HepG2 (cell line): ENCODE data around the gene ZNF8. TPM values are rescaled to one million over a fixed set of nuclear protein-coding genes. Genes with fewer than 3 reads are reported as not detected.

ENCODE experiments used
- CENPT ChIP-seq: sonication (generic); formaldehyde crosslinking; IDR thresholded peaks from 2 replicates; pipeline ENCODE4 v1.8.0; 2022; ENCODE audit warnings: low read depth, mild to moderate bottlenecking, moderate library complexity, missing genetic modification reagents
- CERS6 ChIP-seq: sonication (generic); formaldehyde crosslinking; IDR thresholded peaks from 2 replicates; pipeline ENCODE4 v1.5.0; 2020; ENCODE audit warnings: missing genetic modification reagents
- DPF2 ChIP-seq: sonication (generic); formaldehyde crosslinking; IDR thresholded peaks from 2 replicates; pipeline ENCODE4 v1.4.0; 2020; ENCODE audit warnings: mild to moderate bottlenecking, low read depth, missing genetic modification reagents, borderline replicate concordance
- DRAP1 ChIP-seq: IDR thresholded peaks from 2 replicates; pipeline ENCODE4 v1.6.1; 2016; ENCODE audit warnings: missing genetic modification reagents, missing compliant biosample characterization
- ESRRA ChIP-seq: sonication (generic); formaldehyde crosslinking; IDR thresholded peaks from 2 replicates; pipeline ENCODE4 v1.5.1; 2020; ENCODE audit warnings: mild to moderate bottlenecking, low read depth, missing genetic modification reagents
- FOXA1 ChIP-seq, 2 experiments: fragments of 450-650 bp in 1 of 2; sonication (generic) in 1 of 2; formaldehyde crosslinking in 1 of 2; IDR thresholded peaks; 2 replicates each; pipeline versions ENCODE4 v1.4.0 to v1.6.1; 2016 to 2020; ENCODE audit warnings: missing genetic modification reagents in 1 of 2
- FOXO4 ChIP-seq: sonication (generic); formaldehyde crosslinking; conservative IDR thresholded peaks from 2 replicates; pipeline ENCODE4 v1.8.1; 2023; ENCODE audit warnings: missing genetic modification reagents
- HMGXB4 ChIP-seq, 2 experiments: sonication (generic) in 1 of 2; formaldehyde crosslinking in 1 of 2; IDR thresholded peaks; 2 replicates each; pipeline versions ENCODE4 v1.4.0 to v1.6.1; 2018 to 2020; ENCODE audit warnings: missing genetic modification reagents in 2 of 2, borderline replicate concordance in 1 of 2, low read depth in 1 of 2, mild to moderate bottlenecking in 1 of 2, missing biosample characterization in 1 of 2
- JUNB ChIP-seq: sonication (generic); formaldehyde crosslinking; IDR thresholded peaks from 2 replicates; pipeline ENCODE4 v1.8.0; 2022; ENCODE audit warnings: missing genetic modification reagents, mild to moderate bottlenecking, borderline replicate concordance
- MED13 ChIP-seq: sonication (generic); formaldehyde crosslinking; IDR thresholded peaks from 2 replicates; pipeline ENCODE4 v1.5.0; 2020; ENCODE audit warnings: missing genetic modification reagents
- NAIF1 ChIP-seq: sonication (generic); formaldehyde crosslinking; IDR thresholded peaks from 2 replicates; pipeline ENCODE4 v1.5.0; 2020; ENCODE audit warnings: mild to moderate bottlenecking, missing genetic modification reagents, borderline replicate concordance
- NBN ChIP-seq: fragments of 450-650 bp; conservative IDR thresholded peaks from 2 replicates; pipeline ENCODE4 v1.6.1; 2017
- SMYD3 ChIP-seq: sonication (generic); formaldehyde crosslinking; IDR thresholded peaks from 2 replicates; pipeline ENCODE4 v1.8.1; 2023; ENCODE audit warnings: mild to moderate bottlenecking, missing genetic modification reagents
- SNAPC4 ChIP-seq: sonication (generic); formaldehyde crosslinking; IDR thresholded peaks from 2 replicates; pipeline ENCODE4 v1.4.0; 2020; ENCODE audit warnings: mild to moderate bottlenecking, missing genetic modification reagents
- TRAFD1 ChIP-seq: sonication (generic); formaldehyde crosslinking; IDR thresholded peaks from 2 replicates; pipeline ENCODE4 v1.5.1; 2020; ENCODE audit warnings: missing genetic modification reagents, mild to moderate bottlenecking, borderline replicate concordance
- ZNF333 ChIP-seq: sonication (generic); formaldehyde crosslinking; IDR thresholded peaks from 2 replicates; pipeline ENCODE4 v1.4.0; 2020; ENCODE audit warnings: mild to moderate bottlenecking, missing genetic modification reagents, borderline replicate concordance
- ZNF747 ChIP-seq: sonication (generic); formaldehyde crosslinking; IDR thresholded peaks from 2 replicates; pipeline ENCODE4 v1.8.1; 2023; ENCODE audit warnings: missing genetic modification reagents, mild to moderate bottlenecking, borderline replicate concordance
- polyA plus RNA-seq, 8 experiments: library from polyadenylated mRNA; depleted of rRNA in 3 of 8; stranded (reverse) in 7 of 8; unstranded in 1 of 8; fragments of >200 nt; fragmentation: Illumina TruSeq in 4 of 8; extraction: Trizol in 4 of 8; gene quantifications; 2 replicates each; pipeline versions ENCODE4 v1.2.1 to v1.2.3, GENCODE V29; 2011 to 2016; ENCODE audit warnings: low read depth in 4 of 8, missing spikeins in 1 of 8, mixed read lengths in 1 of 8; ENCODE audit not compliant: insufficient read depth in 1 of 8
- total RNA-seq, 5 experiments: library from RNA; depleted of rRNA; stranded (reverse); fragments of >200 nt; fragmentation: Illumina TruSeq; extraction: Trizol; gene quantifications; 2 replicates each; pipeline ENCODE4 v1.2.3, GENCODE V29; 2016; ENCODE audit warnings: low read depth in 1 of 5

The ZNF8 gene
- total and polyA plus RNA-seq, 2 of the 13 experiments (the other 11 are each of a cell fraction or from before 2014, with no cell fraction given), result 3.1 to 3.3 TPM

GRCh38 chr19:58278541-58279041 is at the start of gene ZNF8 (continued):
- TF ChIP-seq SNAPC4 (no peak), MED13 (CRISPR knock-in tag) (no peak), JUNB (no peak), TRAFD1 (CRISPR knock-in tag) (no peak), DRAP1 (peak; percentile 88), DPF2 (no peak), NBN (no peak), ZNF747 (CRISPR knock-in tag) (peak; percentile 53), FOXA1 (IDR thresholded peaks at IDR 0.05) (no peak), FOXA1 (CRISPR knock-in tag; IDR thresholded peaks at IDR 0.05) (no peak), FOXO4 (0 out of 2 replicates have a peak, but pooled peaks have one; percentile 39), SMYD3 (no peak), ZNF333 (CRISPR knock-in tag) (no peak), CERS6 (CRISPR knock-in tag) (no peak), HMGXB4 (CRISPR knock-in tag; IDR thresholded peaks at IDR 0.05; ENCODE audit: borderline replicate concordance in 1 of 2, low read depth in 1 of 2) (peak; percentile 58 to 69), ESRRA (peak; percentile 29; the same call in 1 of the 2 replicates), NAIF1 (CRISPR knock-in tag) (0 out of 2 replicates have a peak, but pooled peaks have one; percentile 21), CENPT (CRISPR knock-in tag) (no peak)
